Bronchus fibroblast of lung (primary cell): Measurements from ENCODE around the gene WDR77. TPM values are rescaled to one million over a fixed set of nuclear protein-coding genes. Genes with fewer than 3 reads are reported as not detected.

Source experiments
- total RNA-seq: library from RNA; depleted of rRNA; stranded (reverse); fragments of >200 nt; gene quantifications from 2 replicates; pipeline ENCODE4 v1.2.3, GENCODE V29; 2015

Gene WDR77
- 40.1 and 46.6 TPM in 2 replicates for total RNA-seq

DNA sequence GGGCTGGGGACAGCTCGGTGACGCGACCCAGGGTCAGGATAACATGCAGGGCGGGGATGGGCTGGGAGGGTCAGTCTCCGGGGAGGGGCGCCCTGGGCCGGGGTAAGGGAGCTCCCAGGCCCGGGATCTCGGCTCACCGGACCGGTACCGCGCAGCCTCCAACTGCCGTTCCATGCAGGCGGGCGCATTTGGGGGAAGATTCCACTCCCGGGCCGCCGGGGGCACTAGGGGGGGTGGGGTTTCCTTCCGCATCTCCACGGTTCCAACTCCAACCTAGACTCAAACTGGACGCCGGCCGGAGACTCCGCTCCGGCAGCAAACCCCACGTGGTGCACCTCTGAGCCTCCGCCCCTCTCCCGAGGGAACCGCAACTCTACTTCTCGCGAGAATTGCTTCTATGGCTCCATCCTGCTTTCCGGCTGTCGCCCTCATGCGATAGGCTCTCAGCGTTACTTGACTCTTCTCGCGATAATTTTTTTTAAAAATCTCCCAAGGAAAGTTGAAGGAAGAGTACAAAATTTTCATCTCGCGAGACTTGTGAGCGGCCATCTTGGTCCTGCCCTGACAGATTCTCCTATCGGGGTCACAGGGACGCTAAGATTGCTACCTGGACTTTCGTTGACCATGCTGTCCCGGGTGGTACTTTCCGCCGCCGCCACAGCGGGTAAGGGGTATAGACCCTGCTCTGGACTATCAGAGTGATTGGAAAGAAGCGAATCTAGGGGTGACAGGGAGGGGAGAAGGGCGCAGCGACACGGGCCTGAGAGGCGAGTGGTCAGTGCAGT lies at the start of gene WDR77, which contains the start of gene ATP5PB:
Gene WDR77, minus strand, starts transcription at position 339 of the 785 bp plus-strand sequence. Its CDS starts 87 bp downstream, at position 252.
Gene ATP5PB, plus strand, starts transcription at position 547 of the 785 bp plus-strand sequence. Its CDS starts 78 bp downstream, at position 625.

Other genes starting within 250 kb of the WDR77 start
- 0.84 and 2.1 TPM in 2 replicates for gene DENND2D, start 248.6 kb downstream of the WDR77 start, total RNA-seq
- gene CHI3L2, start 221.5 kb downstream of the WDR77 start, total RNA-seq = 1.5 TPM in 1 of 2 replicates, not detected in the other
- not detected in 2 replicates for gene CHIA, start 158.4 kb downstream of the WDR77 start, total RNA-seq
- 0.15 and 0.67 TPM in 2 replicates for gene OVGP1, start 21.5 kb downstream of the WDR77 start, total RNA-seq
- 234 and 254 TPM in 2 replicates for gene ATP5PB, start 208 bp upstream of the WDR77 start, total RNA-seq
- under 0.01 and 0.17 TPM in 2 replicates for gene C1orf162, start 24.7 kb upstream of the WDR77 start, total RNA-seq
- not detected in 2 replicates for gene ADORA3, start 54.4 kb upstream of the WDR77 start, total RNA-seq
- 0.34 TPM in 1 of 2 replicates, not detected in the other for gene TMIGD3, start 54.4 kb upstream of the WDR77 start, total RNA-seq
- gene RAP1A, start 170.5 kb upstream of the WDR77 start, total RNA-seq = 17.7 and 19.8 TPM in 2 replicates